KG1 (cell line): ENCODE data around the gene TAGLN2.

Experiments used
- DNase-seq: peaks from one replicate; lab custom pipeline; 2025; lab: John Stamatoyannopoulos, UW

Gene TAGLN2

DNA sequence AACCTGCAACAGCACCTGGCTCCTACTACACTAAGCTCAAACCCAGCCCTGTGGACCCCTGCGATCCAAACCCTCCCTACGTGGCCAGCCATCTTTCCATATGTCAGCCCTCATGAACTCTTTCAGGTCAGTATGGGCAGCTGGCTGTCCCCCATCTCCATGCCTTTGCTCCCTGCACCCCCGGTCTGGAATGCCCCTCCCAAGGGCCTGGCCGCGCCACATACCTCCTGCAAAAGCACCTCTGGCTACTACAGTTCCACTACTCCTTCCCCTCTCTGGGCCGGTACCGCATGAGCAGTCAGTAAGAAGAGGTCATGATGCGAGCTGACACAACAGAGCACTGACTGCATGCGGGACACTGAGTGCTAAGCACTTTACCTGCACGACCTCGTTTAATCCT, 10.0 kb upstream of the TAGLN2 start:
- no peak for DNase-seq

DNA sequence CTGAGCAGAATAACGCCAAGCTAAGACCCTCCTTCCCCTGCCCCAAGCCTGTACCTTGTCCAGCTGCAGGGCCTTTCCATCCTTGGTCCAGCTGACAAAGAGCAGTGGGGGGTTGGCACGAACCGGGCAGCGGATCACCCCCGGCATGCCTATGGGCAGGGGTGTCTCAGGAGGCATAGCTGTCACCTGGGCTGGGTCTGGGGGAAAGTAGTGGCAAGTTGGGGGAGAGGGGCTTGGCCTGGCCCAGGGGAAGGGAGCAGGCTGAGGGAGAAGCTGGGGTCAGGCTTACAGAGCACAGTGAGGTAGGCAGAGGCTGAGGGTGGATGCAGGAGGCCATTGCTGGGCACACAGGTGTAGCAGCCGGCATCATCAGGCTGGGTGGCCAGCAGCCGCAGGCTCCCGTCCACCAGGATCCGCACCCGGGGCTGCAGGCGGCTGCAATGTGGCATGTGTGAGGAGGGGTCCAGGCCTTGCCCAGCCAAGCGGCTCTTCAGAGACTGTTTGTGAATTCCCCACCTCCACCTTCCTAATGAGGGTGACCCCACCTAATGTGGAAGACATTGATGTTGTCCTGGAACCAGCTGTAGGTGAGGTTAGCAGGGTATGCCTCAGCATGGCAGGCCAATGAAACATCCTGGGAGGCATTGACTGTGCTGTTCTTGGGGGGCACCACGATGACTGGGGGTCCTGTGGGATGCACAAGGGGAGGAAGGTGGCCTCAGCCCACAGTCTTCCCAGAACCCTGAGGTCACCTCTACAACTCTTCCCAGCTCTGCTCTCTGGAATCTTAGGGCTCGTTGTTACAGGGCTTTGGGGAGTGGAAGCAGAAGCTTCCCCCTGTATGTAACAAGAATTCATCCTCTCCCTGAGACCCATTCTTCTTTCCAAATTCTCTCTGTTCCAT, 9.1 kb upstream of the TAGLN2 start:
- no peak for DNase-seq

DNA sequence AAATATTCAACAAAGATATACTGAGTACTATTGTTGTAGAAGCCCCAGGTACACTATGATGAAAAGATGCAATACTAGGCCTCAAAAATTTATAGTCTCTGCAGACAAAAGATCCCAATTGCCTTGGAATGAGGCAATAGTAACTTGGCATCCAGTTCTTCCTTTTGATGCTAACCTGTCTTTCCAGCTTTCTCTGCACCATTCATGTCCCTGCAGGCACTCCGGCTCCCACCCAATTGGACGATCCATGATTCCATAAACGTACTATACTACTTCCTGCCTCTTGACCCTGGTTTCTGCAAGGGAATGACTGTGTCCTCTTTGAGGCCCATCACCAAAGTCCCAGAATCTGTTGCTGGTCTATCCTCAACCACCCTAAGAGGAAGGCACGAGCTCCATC, 8.0 kb upstream of the TAGLN2 start:
- no peak for DNase-seq

DNA sequence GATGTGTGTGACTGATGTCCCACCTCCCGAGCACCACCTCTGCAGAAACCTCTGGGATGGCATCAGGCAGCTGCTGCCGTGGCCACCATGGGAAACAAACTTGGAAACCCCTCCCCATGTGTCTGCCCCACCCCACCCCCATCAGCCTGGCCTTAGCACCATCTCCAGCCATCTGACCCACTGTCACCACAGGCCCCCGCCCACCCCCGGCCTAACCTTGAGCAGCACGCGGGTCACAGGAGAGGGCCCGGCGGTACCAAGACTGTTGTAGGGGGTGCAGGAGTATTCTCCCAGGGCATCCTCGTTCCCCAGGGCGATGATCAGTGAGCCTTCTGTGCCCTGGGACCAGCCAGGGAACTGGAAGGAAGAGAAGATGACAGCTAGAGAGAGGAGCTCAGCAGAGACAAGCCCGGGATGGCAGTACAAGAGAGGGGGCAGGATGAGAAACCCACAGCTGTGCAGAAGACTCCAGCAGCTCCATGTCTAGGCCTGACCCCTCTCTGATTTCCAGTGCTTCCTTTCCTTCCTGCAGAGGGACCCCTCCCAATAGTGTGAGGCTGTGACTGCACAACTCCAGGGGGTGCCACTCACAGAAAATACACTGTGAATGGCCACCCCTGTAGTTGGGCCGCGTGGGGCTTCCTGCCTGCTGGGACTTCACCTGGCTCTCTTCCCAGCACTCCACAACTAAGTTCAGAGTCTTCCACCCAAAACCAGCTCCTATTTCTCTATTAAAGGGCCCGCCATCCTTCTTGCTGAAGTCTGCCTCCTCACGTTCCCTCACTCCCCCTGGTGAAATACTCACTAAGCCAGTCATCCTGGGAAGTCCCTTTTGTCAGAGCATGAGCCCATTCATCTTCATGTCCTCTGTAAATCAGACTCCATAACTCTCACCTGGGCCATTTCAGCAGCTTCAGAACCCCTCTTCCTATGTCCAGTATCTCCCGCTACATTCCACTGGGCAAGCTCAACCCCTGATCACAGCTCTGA, 7.3 kb upstream of the TAGLN2 start:
- DNase-seq = no peak

DNA sequence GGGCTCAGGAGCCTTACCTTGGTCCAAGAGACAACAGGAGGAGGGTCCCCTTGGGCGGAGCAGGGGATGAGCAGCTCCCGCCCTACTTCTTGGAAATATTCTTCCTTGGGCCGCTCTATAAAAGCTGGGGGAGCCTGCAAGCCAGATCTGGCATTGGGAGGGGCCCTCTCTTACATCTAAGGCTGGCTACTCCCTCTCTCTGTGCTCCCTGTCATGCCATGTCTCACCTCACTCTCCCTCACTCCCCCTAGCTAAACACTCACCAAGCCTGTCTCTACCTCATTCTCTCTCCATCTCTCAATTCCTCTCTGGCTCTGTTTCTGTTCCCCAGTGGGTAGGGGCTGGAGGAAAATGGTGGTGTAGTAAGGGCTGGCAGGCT, 6.5 kb upstream of the TAGLN2 start:
- no peak for DNase-seq

DNA sequence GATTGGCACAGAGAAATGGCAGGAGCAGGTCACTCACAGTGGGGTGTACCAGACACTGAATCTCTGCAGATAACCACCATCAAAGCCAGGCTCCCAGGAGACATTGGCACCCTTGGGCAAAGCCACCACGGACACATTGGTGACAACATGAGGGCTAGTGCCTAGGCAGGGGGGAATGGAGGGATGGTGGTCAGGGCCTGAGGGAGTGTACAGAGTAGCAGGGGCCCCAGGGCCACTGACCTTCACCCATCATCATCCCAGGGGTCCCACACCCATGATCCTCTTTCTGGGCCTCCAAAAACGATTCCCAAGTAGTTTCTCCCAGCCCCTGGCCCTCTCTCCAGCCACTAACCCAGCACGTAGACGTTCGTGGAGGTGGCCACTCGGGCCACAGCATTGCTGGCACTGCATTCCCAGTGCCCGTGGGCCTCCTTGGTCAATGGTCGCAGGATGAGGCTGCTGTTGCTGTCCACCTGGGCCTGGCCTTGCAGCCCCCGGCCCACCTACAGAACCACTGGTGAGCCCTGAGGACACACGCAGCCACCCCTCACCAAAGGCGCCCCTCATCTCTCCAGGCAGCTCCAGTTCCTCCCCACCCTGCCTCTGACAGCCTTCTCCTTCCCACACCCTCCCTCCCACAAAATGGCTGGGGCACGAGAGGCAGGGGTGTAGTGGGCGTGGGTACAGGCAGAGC, 5.9 kb upstream of the TAGLN2 start:
- DNase-seq = no peak

DNA sequence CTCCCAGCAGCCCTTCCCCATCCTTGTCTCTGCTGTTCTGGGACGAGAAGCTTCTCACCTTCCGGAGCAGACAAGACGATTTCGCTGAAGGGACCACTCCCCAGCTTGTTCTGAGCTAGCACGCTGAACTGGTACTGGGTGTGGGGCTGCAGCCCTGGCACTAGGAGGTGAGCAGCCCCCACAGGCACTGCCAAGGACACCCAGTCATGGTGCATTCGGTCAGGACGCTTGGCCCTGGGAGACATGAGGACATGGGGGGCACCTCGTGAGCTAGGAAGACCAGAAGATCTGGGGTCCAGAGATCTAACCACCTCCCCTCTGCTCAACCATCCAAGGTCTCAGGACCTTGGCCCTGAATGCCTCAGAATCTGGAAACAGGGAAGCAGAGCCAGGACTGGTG, 5.3 kb upstream of the TAGLN2 start:
- no peak for DNase-seq

DNA sequence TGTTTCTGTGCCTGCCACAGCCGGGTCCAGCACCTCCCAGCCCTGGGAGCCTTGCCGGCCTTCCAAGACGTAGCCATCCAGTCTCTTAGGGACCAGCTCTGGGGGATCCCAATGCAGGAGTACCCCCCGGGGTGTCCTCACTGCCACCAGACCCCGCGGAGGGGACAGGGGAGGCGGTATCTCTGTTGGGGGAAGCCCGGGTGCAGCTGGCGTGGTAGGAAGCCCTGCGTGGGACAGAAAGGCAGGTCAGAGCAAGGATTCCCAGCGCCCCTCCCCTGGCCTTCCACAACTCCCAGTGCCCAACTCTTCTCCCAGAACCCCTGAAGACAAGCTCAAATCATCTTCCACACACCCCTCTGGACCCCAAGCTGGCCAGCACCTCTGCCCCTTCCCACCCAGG, 4.9 kb upstream of the TAGLN2 start:
- DNase-seq = no peak

DNA sequence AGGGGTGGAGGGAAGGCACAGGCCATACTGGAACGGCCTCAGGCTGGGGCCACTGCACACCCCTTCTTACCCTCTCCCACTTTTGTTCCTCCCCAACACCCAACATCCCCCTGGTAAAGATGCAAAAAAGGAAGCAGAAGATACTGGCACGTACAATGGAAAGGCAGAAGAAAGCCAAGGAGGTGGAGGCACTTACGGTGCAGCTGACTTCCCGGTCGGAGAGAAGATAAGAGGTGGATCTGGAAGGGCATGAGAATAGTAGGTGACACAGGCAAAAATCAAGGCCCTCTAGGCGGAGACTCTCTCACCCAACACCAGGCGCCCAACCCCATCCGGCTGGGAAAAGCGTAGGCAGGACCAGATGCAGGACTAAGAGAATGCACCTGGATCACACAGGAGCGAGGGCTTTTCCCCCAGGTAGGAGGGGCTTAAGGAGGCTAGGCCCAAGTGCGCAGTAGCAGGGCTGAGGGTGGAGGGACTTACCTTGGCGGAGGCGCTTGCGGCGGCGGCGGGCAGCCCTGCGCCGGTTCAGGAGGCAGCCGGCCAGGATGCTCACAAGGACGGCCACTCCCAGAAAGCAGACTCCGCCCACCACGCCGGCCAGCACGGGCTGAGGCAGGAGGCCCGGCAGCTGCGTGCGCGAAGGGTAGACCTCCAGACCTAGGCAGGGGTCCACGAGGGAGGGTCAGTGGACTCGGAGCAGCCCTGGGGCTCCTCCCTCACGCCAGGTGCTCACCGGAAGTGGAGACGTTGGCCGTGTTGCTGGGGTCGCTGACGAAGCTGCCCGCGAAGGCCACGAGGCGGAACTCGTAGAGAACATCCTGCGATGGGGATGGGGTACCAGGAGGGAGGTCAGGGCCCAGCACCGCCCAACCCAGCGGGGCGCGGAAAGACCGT, 4.1 kb upstream of the TAGLN2 start:
- no peak for DNase-seq

DNA sequence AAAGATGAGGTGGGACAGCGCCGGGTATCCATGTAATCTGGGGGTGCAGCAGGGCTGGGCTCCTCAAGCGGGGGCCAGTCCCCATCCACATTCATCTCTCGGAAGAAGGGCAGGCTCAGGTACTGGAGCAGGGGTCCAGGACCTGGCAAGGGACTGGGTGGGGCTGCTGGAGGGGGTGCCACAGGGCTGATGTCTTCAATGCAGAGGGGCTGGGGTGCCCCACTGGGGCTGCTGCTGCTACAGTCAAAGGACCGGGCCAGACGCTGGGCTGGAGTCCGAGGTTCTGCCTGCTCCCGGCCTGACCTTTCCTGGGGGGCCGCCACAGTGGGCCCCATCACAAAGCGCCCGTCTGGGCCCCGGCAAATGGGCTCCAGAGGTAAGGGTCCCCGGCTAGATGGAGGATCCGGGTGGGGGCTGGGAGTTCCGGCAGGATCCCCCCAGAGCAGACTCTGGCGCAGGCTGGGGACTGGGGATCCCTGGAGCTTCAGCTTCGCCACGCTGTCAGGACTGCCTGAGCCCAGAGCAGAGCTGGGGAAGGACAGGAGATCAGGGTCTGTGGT, 3.3 kb upstream of the TAGLN2 start:
- DNase-seq = no peak

DNA sequence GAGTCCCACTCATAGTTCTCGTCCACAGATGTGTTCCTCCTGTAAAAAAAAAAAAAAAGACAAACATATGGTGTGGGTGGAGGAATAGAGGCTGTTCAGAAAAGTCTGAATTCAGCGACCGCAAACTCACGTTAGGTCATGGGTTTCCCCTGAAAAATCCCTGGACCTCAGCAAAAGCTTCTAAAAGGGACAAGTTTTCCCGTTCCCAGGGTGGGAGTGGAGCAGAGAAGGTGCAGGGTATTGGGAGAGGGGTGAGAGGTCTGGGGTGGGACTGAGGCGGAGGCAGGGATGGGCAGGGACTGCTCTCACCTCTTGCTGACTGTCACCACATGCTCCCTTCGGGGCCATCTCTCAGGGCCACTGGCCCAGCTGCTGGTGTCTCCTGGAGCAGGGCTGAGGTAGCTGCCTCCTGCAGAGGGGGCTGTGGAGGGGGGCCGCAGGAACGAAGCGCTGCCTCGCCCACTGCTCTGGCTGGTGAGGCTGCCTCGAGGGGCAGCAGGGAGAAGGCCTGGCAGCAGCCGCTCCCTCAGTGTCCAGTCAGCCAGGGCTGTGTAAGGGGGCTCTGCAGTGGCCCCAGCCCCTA, 2.6 kb upstream of the TAGLN2 start:
- no peak for DNase-seq

DNA sequence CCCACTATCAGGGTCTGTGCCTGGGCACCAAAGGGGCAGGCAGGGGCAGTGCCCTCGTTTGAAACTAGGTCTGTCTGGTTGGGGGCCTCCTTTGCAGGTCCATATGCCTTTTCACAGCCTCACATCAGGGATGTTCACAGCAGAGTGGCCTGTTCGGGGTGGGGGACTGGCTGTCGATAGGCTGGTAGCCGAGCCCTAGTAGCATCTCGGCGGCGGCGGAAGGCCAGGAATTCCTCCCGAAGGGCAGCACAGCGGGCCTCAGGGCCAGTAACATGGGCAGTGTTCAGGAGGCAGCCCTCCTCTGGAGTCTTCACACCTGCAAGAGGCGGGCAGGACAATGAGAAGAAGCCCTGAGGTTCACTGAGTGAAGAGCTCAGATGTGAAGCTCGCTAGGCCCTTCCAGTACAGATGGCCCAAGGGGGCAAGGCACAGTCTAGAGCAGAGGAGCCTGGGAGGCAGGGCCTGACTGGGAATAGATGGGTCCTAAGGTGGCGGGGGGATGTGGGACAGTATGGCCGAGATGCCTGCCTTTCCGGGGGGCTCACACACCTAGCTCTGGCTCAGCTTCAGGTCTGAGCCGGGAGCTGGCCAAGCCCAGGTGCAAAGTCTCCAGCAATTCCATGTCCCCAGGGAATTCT, 2.0 kb upstream of the TAGLN2 start:
- DNase-seq = no peak

DNA sequence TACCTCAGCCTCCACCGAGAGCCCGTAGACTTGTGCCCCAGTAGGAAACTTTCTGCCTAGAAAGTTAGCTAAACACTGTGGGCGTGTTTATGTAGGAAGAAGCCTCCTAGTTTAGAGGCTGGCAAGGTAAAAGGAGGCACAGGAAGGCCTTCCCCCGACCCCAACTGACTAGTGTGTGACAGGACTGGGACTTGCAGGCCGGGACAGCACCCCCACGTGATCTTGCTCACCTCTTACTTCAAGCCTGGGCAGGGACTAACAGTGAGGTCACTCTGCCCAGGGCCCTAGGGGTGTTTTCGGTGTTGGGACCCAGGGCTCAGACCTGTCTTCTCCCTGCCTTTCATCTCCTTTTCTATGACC, 392 bp upstream of the TAGLN2 start:
- no peak for DNase-seq

DNA sequence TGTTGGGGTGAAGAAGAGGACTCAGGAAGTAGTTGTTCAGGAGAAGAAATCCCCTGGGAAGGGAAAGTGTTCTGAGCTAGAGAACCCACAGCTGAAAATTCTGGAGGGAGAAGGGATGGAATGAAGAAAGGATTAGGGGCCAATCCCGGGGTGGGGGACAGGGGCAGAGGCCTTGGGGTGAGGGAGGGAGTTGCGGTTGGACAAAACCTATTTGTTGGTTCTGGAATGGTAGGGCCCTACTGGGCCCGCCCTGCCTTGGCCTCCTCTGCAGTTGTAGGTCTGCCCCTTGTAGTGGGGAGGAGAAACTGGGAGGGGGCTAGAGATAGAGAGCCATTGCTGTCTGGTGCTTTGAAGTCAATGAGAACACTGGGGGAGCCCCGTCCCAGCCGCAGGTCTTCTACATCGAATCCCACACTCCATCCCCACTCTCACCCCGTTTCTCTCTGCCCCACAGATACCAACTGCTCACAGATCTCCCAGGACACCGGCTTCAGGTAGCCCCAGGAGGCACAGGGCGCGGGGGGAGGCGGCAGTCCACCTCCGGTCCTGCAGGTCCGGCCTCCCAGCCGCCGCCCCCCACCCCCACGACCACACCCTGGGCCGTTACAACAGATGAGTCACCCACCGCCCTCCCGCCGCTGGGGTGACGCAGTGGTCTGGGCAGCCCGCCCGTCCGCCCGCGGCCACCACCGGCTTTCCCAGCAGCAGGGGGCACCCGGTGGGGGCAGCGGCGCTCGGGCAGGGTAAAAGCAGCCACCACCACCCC, 1.1 kb downstream of the TAGLN2 start:
- DNase-seq = no peak

DNA sequence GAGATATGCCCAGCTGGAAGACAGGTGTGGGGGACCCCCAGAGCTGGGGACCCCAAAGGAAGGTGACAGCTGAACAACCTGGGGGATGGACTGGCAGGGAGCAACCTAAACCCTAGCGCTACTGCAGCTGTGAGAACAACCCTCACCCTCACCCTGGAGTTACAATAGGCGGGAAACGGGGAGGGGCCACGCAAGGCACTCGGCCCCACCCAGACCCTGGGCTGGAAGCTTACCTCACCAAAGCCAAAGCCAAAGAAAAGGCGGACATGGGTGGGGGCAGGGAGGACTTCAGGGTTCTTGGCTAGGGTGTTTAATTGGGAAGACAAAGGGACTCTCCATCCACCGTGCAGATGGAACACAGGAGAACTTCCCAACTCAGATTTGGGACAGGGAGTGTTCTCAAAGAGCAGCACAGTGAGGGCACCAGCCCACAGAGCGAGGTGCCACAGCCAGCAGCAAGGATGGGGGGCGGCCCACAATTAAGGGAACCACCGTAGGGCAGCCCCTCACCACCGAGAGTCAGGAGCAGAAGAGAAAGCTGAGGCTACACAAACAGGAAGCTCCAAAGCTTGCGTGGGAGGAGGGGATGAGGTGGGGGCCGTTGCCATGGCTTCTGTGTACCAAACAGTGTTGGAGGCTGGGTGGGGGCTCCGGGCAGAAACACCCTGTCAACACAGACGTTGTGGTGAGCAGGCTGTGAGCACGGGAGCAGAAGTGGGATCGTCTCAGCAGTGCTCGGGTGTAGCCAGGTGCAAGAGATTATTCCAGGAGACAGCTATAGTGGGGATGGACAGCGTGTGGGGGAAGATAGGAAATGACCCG, 1.9 kb downstream of the TAGLN2 start:
- DNase-seq = no peak

DNA sequence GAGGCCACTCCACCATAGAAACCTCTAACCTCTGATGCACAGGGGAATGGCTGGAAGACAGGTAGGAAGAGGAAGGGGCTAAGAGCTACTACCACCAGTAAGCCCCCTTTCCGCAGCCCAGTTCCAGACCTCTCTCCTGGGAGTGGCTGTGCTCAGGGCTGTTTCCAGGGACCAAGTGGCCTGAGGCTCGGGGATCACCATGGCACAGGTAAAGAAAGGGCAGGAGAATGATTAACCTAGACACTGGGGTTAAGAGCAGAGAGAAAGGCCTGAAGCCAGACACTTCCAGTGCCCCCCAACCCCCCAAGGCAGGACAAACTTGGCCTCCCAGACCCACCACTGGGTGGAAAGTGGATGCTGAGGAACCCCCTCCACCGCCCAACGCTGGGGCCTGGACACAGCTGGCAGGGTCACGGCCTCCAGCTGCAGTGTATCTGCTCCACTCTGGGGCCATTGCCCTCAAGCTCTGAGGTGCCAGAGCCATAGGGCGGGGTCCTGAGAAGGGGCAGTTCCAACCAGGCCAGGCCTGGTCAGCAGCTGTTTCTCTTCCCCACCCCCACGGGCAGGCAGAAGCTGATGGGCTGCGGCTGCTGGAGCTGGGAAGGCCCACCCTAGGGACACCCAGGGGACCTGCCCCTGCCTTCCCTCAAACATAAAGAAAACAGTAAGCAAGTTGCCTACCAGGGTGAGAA, 2.6 kb downstream of the TAGLN2 start:
- DNase-seq = no peak

DNA sequence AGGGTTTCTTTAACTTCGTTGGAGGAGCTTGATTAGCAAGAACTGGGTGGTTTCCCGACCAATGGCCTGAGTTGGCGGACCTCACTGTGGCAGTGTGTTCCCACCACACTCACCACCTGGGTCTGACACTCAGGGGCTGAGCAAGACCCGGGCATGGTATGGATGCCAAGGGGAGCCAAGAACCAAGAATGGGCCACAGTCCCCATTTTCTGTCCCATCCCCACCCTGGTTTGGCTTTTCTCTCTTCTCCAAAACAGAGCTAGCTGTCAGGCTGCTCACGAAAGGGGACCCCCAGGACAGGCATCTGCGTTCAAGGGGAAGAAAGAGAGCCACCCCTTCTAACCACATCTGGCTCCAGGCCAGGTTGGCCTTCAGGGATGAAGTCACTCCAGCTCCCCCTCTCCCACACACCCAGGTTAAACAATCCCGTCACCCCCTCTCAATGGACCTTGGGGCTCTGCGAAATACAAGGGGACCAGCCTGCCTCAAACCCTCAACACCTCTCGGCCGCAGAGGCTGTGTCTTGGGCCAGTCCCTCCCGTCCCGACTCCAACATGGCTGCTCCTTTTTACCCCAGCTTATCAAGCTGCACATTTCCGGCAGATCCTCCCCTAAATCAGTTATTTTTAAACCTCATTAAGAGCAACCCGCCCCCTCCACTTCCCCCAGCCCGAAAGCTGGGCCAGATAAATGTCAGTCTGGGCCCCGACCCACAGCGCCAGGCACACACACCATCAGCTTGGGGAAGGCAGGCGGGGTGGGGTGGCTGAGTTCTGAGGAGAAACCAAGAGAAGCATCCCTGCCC, 3.4 kb downstream of the TAGLN2 start:
- DNase-seq = peak; percentile 61
